Cardiac muscle cell (in vitro differentiated cells and primary cell): ENCODE data around the gene KRT76. TPM values are rescaled to one million over a fixed set of nuclear protein-coding genes. Genes with fewer than 3 reads are reported as not detected.

Experiments used
- DNase-seq, 2 donors: peaks; one replicate each; pipeline versions ENCODE4 v3.0.0 to v3.0.0-alpha.2; 2010 to 2017; ENCODE audit warnings: low read depth in 1 of 2, low spot score in 1 of 2
- H3K27ac ChIP-seq: fragments of 200-600 bp; sonication (generic); 2 replicates; pipeline ENCODE4 v1.5.1; 2016
- H3K27me3 ChIP-seq: fragments of 200-600 bp; sonication (generic); 2 replicates; pipeline ENCODE4 v1.6.0; 2016; ENCODE audit warnings: control low read depth
- H3K36me3 ChIP-seq: fragments of 200-600 bp; sonication (generic); 2 replicates; pipeline ENCODE4 v1.5.1; 2016; ENCODE audit warnings: control low read depth
- H3K4me1 ChIP-seq: fragments of 200-600 bp; sonication (generic); 2 replicates; pipeline ENCODE4 v1.8.1; 2017; ENCODE audit warnings: low read depth, mild to moderate bottlenecking, mixed run types
- H3K4me3 ChIP-seq: fragments of 200-600 bp; sonication (generic); 2 replicates; pipeline ENCODE4 v1.5.1; 2016; ENCODE audit warnings: mild to moderate bottlenecking
- H3K9me3 ChIP-seq: fragments of 200-600 bp; sonication (generic); 2 replicates; pipeline ENCODE4 v1.5.1; 2017; ENCODE audit warnings: low read depth, mild to moderate bottlenecking, control low read depth
- polyA plus RNA-seq: library from polyadenylated mRNA; unstranded; fragments of >200 nt; fragmentation: Nextera tagmentation; extraction: Ambion mirVana; gene quantifications from 2 replicates; pipeline ENCODE4 v1.2.1, GENCODE V29; 2016
- total RNA-seq: library from RNA; depleted of rRNA; stranded (reverse); fragments of >200 nt; gene quantifications from 2 replicates; pipeline ENCODE4 v1.2.3, GENCODE V29; 2016
- TF ChIP-seq, protein P1 (sequence below): IDR thresholded peaks from 2 replicates; pipeline ENCODE4 v1.5.1; 2012; ENCODE audit warnings: low read depth, mild to moderate bottlenecking, low read length

Gene KRT76
- total and polyA plus RNA-seq, 2 experiments from 2014 or later, result not detected

DNA sequence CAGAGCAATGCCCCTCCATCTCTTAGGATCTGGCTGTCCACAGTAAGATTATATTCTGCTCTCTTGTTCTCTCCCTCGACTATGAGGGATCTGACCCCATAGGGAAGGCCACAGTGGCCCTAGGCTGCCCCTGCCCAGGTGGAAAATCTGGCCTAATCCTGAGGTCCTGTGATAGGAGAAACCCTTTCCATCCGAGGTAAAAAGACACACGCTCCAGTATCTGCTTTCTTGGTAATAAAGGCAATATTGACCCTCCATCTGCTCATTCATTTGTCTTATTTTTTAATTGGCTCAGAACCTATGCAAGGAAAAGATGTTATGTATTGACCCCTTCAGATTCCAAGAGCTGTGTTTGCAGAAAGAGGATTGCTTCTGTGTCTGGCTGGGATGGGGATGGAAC lies 9.7 kb downstream of the KRT76 start:
- no peak overlapping the region for H3K27ac ChIP-seq
- TF ChIP-seq, protein P1, sequence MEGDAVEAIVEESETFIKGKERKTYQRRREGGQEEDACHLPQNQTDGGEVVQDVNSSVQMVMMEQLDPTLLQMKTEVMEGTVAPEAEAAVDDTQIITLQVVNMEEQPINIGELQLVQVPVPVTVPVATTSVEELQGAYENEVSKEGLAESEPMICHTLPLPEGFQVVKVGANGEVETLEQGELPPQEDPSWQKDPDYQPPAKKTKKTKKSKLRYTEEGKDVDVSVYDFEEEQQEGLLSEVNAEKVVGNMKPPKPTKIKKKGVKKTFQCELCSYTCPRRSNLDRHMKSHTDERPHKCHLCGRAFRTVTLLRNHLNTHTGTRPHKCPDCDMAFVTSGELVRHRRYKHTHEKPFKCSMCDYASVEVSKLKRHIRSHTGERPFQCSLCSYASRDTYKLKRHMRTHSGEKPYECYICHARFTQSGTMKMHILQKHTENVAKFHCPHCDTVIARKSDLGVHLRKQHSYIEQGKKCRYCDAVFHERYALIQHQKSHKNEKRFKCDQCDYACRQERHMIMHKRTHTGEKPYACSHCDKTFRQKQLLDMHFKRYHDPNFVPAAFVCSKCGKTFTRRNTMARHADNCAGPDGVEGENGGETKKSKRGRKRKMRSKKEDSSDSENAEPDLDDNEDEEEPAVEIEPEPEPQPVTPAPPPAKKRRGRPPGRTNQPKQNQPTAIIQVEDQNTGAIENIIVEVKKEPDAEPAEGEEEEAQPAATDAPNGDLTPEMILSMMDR, result no peak
- H3K9me3 ChIP-seq, result no peaks in the 10 kb centered on the region
- no peak for DNase-seq
- no peaks in the 10 kb centered on the region for H3K4me1 ChIP-seq
- peaks cover 5% of the 10 kb centered on the region for H3K27me3 ChIP-seq
- no peaks in the 10 kb centered on the region for H3K36me3 ChIP-seq
- H3K4me3 ChIP-seq, result no peak overlapping the region

DNA sequence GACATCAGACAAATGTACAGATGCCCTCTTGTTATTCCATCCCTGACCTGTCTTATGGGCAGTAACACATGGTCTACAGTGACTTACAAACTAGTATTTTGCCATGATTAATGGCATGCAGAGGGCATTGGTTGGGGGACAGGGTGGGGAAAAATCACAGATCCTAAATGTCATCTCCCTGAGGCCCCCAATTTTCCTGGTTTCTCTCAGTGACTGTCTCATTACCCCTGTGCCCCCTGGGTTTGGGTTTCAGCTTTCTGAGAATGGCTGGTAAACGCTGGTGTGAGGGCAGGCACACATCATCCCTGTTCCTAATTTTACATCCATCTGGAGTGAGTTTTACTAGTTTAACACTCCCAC lies 10.1 kb downstream of the KRT76 start:
- no peak for DNase-seq
- Histone ChIP-seq H3K4me1 (no peaks in the 10 kb centered on the region), H3K27me3 (peaks cover under 1% of the 10 kb centered on the region), H3K27ac (no peak overlapping the region), H3K4me3 (no peak overlapping the region), H3K9me3 (no peaks in the 10 kb centered on the region), H3K36me3 (no peaks in the 10 kb centered on the region)
- TF ChIP-seq, protein P1, result no peak

DNA sequence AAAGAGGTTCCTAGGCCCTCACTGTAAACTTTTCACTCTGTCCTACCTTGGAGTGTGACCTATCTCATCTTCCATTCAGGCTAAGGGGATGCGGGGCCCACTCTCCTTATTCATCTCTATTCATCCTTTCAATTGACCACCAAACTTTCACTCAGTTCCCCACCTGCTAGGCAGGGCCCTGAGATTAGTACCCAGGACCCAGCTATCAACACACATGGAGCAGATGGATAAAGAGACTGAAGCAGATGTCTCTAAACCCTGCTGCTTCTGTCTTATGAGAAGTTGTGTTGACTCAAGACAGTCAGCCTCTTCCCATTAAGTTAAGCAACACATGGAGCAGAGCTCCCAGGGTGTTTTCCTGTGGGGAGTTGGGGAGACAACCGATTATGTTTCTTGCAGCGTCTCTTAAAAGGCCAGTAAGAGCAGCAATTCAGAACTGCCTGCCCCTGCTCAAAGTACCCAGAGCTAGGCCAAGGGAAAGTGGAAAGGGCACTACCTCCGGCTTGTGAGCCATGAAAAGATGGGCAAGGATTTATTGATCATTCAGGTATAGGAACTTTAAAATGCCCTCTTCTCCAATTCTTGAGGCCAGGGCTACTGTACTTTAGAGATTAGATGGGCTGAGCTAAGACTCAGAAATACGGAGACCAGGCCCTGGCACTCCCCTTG lies 10.7 kb downstream of the KRT76 start:
- TF ChIP-seq, protein P1, result no peak
- H3K27me3 ChIP-seq, result no peaks in the 10 kb centered on the region
- H3K36me3 ChIP-seq, result no peaks in the 10 kb centered on the region
- DNase-seq, result no peak
- no peak overlapping the region for H3K27ac ChIP-seq
- no peaks in the 10 kb centered on the region for H3K4me1 ChIP-seq
- no peaks in the 10 kb centered on the region for H3K9me3 ChIP-seq
- no peak overlapping the region for H3K4me3 ChIP-seq

DNA sequence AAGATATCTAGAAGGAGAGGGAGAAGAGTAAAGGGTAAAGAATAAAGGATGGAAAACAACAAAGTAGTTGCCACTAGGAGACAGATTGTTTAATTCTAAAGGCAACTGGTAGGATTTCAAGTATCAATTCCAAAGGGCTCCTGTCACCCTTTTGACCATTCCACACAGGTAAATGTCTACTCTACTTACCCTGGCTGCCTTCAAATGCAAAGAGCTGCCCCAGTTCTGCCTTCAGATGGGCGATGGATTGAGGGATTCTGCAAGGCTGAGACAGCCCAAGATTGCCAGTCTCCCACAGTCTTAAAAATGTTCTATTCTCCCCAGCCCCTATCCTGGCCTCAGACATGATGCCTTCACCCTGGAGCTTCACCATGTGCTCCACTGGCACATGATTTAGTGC lies 11.4 kb downstream of the KRT76 start:
- Histone ChIP-seq H3K27me3 (no peaks in the 10 kb centered on the region), H3K4me1 (no peaks in the 10 kb centered on the region), H3K9me3 (no peaks in the 10 kb centered on the region), H3K27ac (no peak overlapping the region), H3K36me3 (no peaks in the 10 kb centered on the region), H3K4me3 (no peak overlapping the region)
- DNase-seq, result no peak
- TF ChIP-seq, protein P1, result no peak

DNA sequence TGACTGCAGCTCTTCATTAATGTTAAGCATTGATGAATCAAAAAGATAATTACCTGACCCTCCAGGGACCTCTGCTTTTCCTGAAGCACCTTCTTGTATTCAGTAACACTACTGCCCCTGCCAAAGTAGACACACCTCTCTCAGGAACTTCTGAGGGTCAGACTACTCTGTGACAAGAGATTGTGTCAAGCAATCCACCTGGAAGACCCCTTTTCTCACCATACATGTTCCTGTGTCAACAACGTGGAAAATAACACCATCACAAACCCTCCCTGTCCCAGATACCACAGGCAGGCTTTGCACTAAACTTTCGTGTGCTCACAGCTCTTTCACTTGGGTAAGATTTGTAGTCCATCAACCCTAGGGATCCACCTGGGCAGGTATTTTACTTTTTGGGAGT lies 13.2 kb downstream of the KRT76 start:
- DNase-seq, result no peak
- TF ChIP-seq, protein P1, result no peak
- Histone ChIP-seq H3K4me1 (no peaks in the 10 kb centered on the region), H3K4me3 (no peak overlapping the region), H3K9me3 (no peaks in the 10 kb centered on the region), H3K27me3 (no peaks in the 10 kb centered on the region), H3K27ac (no peak overlapping the region), H3K36me3 (no peaks in the 10 kb centered on the region)
